Measurements from ENCODE around the gene DAPP1. TPM values are rescaled to one million over a fixed set of nuclear protein-coding genes. Genes with fewer than 3 reads are reported as not detected.

DAPP1 gene
- total and polyA plus RNA-seq, 2 of the 8 experiments (the other 6 are each of a cell fraction or from before 2014, with no cell fraction given) = not detected

DNA sequence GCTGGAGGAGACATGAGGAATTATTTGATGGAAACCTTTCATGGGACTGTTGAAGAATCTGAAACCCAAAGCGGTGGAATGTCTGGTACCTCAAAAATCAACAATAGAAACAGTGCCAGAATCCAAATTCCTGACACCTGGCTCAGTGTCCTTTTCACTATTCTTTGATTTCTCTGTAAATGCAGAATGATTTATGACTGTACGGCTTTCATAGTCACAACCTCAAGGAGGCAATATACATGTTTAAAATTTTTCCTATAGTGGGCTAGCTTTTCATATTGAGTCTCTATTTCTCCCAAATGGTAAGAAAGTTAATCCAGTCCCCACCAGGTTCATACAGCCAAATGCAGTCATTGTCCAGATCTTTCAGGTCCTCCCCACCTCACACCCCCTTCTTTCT is 19.3 kb downstream of the DAPP1 start (continued):
- TF ChIP-seq SIN3A (conservative IDR thresholded peaks at IDR 0.05 in 1 of 2, IDR thresholded peaks at IDR 0.05 in 1 of 2; ENCODE audit: low read depth in 1 of 2, low read length in 2 of 2) (no peak), RFX5 (IDR thresholded peaks at IDR 0.05; ENCODE audit: borderline replicate concordance, low read depth, low read length) (no peak), POLR2AphosphoS5 (IDR thresholded peaks at IDR 0.05; ENCODE audit: low read depth, low read length) (no peak), PHF8 (conservative IDR thresholded peaks at IDR 0.05; ENCODE audit: low read depth, low read length) (no peak), SP4 (IDR thresholded peaks at IDR 0.05; ENCODE audit: low read length) (no peak), BCL11A (IDR thresholded peaks at IDR 0.05; ENCODE audit: low read depth in 2 of 2, low read length in 2 of 2) (no peak), RNF2 (IDR thresholded peaks at IDR 0.05; ENCODE audit: borderline replicate concordance, low read depth, low read length, missing control alignments, poor library complexity, severe bottlenecking) (no peak), KDM5A (IDR thresholded peaks at IDR 0.05; ENCODE audit: low read length) (no peak), SP1 (IDR thresholded peaks at IDR 0.05; ENCODE audit: low read depth, low read length) (no peak)
- TF ChIP-seq, protein P1, sequence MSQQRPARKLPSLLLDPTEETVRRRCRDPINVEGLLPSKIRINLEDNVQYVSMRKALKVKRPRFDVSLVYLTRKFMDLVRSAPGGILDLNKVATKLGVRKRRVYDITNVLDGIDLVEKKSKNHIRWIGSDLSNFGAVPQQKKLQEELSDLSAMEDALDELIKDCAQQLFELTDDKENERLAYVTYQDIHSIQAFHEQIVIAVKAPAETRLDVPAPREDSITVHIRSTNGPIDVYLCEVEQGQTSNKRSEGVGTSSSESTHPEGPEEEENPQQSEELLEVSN (IDR thresholded peaks at IDR 0.05) = no peak

Measured in H1 (cell line).